HG02885 (cell line): Measurements from ENCODE around the gene SPTB.
A peak's percentile ranks its signal among the peaks of the same experiment; 100 is the strongest.
"Not testable (repeated sequence)": the region's sequence is repeated elsewhere in the genome, so short reads cannot be mapped to it uniquely, and the experiment has no call there.

Experiments used
- ATAC-seq: cut with Tn5 transposase; IDR thresholded peaks from one replicate; pipeline ENCODE4 v1.9.1; 2021; ENCODE audit warnings: mild to moderate bottlenecking; ENCODE audit not compliant: unreplicated experiment, poor library complexity

The SPTB gene

DNA sequence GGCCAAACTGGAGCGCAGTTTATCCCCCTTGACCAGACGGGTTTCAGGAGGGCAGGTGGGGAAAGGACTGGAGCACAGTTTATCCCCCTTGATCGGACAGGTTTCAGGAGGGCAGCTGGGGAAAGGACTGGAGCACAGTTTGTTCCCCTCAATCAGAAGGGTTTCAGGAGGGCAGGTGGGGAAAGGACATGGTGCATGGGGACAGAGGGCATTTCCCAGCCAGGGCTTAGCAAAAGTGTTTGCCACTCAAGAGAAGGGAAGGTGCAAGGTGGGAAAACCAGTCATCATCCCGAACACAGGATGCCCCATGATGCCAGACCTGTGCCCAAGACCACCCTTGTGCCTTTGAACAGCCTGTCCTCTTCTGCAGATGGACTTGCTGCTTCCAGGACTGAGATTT is 54.7 kb downstream of the SPTB start:
- no peak for ATAC-seq

DNA sequence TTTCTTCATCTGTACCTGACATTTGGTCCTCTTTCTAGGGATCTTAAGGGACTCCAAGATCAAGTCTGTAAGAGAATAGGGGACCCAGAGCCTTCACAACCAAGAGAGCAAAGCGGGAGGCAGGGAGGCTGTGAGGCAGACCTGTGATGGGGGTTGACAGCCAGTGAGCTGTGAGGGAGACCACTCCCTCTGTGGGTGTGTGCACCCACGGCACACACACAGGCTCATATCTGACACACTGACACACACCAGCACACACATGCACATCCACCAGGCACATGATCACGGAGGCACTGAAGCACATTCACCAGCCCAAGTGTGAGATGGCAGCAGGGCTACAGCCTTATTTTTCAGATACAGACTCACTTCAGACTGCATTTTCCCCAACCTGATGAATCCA is 55.2 kb downstream of the SPTB start:
- ATAC-seq = no peak

DNA sequence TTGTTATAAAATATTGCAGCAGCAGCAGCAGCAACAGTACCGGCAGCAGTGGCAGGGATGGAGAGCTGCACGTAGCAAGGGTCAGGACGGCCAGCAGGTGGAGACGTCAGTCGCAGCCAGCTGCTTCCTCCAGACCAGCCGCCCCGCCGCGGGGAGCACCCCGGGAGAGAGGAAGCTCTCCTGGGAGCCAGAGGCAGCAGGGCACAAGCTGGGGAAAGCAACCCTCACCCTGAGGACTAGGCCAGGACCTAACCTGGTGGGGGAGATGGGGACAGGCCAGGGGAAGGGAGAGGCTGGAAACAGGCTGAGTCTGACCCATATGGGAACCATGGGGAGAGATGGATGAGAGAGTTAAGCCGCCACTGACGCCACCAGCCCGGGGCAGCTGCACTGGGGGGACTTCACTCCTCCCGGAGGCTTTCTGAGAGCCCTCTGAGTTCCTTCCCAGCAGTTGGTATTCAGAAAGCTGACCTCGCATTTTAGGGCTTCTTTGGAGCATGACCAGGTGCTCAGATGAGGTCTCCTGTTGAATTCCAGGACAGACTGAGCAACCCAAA is 56.3 kb downstream of the SPTB start:
- ATAC-seq = peak; percentile 77

DNA sequence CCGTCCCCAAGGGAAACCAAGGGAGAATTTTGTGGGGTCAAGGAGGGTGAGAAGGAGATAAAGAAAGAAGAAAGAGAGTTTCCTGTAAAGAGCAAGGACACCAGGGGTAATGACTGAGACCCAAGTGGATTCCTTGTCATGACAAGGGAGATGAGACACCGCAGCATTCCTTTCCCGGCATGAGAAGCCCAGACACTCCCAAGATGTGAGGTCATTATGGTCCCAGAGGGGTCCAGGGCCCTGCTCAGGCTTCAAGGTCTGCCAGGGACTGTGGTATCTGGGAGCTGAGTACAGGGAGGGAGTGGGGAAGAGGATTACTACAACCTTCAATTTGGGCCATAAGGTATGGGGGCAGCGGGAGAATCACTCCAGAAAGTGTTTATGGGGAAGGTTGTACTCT is 58.1 kb downstream of the SPTB start:
- ATAC-seq = no peak

DNA sequence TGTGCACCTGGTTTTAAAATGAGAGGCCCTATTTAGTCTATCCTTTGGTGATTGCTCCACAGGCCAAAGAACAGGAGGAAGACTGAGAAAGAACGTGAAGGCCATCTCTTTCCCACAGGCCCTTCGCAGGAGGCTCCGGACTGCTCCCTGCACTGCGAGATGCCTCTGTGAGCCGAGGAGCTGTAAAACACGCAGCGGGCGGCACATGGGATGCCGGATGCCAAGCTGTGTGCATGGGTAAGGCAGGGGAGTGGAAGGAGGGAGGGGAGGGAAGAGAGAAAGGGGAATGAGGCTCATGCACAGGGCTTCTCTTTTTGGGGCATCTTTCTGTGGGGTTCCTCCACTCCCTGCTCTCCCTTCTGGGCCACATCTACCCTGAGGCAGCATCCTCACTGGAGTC is 61.6 kb downstream of the SPTB start:
- ATAC-seq = no peak

DNA sequence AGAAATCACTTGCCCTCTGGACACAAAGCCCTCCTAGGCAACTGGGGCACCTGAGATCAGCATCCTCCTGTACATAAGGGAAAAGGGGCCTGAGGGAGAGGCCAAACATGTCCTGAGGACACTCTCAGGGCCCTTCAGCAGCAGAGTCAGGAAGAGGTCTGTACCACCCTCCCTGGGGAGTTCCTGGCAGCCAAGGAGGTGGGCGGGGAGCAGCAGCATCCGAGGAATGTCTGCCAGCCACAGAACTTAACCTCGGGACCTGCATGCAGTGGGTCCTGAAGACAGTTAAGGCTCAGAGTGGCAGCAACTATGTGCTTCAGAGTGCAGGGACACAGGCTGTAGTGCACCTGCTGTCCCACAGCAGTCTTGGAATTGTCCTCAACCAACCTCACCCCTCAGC is 62.1 kb downstream of the SPTB start:
- ATAC-seq = no peak

DNA sequence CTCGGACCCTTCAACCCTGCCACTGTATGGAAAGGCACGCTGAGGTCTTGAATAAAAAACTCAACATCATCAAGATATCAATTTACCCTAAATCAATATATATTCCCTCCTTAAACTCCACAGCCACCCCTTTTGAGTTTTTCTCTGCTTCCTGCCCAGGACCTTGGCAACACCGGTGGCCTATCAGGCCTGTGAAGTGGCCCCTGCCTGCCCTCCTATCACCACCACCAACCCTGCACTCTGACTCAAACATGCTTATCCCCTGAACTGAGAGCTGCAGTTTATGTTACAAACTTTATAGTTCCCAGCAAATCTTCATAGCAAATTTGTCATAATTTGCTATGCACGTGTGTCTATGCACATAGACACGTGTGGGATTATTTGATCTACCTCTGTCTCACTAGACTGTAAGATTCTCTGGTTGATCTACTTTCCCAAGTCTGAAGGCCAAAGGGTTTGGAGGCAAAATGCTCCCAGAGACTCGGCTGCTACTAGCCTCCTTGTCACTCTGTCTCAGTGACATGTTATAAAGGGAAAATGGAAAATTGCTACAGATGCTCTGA is 63.4 kb downstream of the SPTB start:
- no peak for ATAC-seq

DNA sequence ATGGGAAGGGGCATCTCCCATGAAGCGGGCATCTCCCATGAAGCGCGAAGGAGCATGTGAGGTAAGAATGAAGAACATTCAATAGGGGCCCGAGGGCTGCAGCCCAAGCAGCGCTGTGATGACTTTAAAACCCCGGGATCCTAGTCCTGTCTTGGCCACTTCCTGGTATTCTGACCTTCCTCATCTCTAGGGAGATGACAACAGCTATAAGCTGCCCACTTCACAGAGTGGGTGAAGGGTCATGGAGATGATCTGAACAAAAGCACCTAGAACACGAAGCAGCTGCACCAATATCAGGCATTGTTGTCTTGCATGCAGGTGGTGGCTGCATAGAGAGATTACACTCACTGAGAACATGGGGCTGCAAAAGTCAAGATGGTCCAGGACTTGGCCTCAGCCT is 64.5 kb downstream of the SPTB start:
- ATAC-seq = no peak

DNA sequence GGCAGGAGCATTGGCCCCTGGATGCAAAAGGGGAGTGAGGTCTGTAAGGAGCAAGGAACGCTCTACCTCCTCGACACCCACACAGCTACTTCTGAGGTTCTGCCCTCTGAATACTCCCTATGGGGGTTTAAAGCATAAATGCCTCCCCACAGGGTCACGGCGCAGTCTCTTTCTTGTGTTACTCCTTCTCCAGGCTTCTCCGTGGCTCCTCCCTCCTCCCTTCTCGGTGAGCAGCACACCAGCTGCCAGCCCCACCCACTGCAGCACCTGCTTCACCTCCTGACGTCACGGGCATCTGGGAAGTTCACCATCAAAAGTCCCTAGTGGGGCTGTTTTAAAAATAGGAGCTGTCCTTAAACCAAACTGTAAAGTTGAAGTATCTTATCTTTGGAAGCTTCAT is 67.3 kb downstream of the SPTB start:
- ATAC-seq = no peak

DNA sequence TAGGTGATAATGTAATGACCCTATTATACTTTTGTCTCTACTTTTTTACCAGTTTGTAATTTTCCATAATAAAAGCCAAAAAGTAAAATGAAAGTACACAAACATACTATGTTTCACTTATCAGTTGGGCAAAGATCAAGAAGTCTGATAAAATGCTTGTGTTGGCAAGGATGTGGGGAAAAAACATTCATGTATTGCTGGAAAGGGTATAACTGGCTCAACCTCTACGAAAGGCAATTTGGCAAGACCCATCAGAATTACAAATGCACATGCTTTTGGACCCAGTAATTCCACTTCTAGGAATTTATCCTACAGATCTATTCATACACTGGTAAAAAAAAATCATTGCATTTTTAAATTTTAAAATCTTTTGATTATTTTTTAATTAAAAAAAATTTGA is 68.0 kb downstream of the SPTB start:
- ATAC-seq = no peak

DNA sequence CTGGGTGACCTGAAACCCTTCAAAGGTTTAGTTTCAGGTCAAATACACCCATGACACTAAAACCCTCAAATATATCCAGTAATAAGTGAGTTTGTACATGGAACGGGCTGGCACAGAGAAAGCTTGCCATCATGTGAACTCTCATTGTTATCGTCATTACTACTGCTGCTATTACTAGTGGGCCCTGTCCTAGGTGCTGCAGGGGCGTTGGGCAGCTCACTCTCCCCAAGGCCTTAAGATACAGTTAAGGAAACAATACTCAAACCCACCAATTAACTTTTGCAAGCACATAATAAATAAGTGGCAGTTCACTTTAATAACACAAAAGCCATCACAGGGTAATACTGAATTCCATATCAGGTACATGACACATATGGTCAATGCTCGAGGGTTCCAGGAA is 71.3 kb downstream of the SPTB start:
- no peak for ATAC-seq

DNA sequence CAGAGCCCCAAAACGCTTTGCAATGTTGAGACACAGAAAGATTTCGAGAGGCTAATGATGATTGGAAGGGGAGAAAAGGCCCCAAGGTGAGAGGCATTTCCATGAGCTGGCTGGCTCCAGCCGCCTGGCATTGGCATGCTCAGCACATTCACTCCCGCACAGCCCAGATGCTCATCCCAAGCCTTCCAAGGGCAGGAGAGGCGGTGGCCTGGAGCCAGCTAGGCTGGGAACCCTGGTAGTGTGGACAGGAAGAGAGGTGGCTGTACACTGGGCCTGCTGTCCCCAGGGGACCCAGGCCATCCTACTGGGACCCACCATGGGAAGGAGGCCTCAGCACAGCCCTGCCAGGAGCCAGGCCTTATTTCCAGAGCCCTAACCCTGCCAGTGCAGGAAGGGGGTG is 72.2 kb downstream of the SPTB start:
- ATAC-seq = no peak

DNA sequence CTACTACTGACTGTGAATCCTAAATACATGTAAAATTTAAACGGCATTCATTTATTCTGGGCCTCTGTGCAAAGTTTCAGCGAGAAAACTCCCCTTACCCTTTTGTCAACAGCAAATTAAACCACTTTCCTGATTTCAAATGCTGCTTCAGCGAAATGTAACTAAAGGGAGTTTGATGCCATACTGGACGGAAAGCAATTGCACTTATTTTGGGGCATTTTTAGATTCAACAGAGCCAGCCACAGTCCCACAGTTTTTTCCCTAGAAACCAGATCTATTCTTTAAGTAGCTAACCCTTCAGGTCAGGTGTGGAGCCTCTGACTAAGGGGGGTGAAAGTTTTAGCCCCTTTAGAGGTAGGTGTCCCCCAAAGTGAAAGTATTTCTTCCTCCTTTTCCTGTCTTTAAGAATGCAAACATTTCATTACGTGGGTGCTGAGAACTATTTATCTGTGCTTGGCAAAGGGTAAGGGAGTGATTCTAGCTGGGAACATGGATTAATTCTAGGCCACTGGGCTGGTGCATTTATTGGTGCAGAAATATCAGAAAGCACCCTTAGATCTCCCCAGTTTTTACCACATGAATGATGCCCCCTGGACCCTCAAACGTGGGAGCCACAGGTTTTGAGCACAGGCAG is 72.7 kb downstream of the SPTB start:
- ATAC-seq = no peak

DNA sequence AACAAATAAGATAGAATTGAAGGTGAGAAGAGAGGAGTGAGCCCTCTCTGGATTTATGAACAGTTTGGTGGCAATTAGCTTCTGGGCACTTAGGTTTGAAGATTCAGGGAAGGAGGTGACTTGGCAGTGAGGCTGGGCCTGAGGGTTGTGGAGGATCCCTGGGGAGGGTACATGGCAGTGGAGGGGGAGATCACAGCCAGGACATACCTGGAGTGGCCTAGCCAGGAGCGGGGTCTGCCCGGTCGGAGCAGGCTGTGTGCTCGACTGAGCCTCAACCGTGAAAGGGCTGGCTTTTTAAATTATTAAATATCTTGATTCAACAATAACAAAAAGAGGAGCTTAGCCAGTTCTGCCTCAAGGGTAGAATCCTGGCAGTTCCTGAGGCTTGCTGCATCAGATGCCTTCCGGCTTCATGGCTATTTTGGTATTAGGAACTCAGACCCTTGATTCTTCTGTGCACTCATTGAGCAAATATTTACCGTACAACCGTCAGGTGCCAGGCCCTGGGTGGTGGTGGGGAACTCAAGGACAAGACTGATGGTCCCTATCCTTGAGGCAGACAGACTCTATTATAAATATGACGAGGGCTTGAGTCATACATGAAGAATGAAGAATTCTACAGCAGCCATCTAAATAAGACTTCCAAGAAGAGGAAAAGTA is 73.4 kb downstream of the SPTB start:
- ATAC-seq = no peak

DNA sequence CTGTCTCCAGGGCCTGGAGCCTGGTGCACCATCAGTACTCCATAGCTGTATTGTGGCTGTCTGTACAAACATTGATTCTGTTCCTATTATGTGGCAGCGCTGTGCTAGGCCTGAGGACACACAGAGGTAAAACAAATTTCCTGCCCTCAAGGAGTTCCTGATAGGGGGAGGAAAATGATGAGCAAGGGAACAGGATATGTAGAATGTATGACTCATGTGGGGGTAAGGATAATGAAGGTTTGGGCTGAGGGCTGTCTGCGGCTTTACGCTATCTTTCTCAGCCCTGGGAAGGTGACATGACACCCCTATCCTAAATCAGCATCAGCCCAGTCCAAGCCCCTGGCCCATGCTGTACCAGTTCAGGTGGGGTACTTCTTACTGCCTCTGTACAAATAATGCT is 74.1 kb downstream of the SPTB start:
- not testable (repeated sequence) for ATAC-seq

DNA sequence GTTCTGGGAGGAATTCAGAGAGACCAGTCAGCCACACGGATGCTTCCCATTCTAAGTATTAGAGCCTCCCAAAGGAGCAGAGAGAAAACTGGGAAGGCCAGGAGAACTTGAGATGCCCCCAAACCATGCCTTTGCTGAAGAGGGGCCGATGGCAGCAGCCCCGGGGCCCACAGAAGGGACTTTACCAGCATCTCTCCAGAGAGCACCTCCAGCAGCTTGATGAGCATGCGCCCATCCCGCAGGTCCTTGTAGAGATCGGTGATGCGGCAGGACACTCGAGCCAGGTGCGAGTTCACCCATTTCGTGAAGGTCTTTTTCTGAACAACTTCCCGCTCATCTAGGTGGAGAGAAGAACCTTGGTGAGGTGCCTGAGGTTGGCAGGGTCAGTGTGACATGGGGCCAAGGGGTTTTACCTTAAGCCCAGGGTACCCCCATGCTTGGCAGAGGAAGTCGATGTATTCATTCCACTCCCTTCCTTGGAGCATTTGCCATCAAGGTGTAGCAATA is 74.9 kb downstream of the SPTB start:
- ATAC-seq = no peak

DNA sequence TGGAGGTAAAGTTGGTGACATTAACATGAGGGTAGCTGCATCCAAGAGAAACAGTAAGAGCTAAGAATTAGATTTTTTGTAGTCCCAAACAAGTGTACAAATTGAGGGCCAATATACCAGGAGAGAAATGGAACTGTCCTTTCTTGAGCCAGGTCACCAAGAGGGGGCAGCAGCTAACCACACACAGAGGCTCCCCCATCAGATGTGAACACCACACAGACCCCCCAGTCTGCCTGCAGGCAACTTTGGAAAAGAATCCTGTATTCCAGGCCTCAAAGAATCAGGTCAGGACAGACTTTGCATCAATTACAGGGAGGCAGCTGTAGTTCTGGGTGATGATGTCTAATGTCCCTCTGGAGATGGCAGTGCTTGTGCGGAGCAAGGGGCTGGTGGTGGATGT is 77.9 kb downstream of the SPTB start:
- no peak for ATAC-seq

DNA sequence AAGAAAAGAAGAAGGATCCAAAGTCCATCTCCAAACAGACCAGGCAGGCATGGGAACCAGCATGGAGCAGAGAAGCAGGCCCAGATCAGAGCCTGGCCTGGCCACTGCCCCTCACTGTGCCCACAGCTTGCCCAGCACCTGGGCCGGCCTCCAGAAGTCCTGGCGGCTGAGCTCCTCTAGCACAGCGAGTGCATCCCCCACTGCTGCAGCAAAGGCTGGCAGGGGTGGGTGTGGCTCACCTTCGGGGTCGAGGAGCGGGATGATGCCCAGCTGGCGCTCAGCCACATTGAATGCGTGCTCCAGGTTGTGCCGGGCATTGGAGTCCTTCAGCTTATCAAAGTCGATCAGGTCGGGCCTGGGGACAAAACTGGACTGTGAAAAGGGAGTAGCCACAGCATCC is 78.7 kb downstream of the SPTB start:
- no peak for ATAC-seq

DNA sequence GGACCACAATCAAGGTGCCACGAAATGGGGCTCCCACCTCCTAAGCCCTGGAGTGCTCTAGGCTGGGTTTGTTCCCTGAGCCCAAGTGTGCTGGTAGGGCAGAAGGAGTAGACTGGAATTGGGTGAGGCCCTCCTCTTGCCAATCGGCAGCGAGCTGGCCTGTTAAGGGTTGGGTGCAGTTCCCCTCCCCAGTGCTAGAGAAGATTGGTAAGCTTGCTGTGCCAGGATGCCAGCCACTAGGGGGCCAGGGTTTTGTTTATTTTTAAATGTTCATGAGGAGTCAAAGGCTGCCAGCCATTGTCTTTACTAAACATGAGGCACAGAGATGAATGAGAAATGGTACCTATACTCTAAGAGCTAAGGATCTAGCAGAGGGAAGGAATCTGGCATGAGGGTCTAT is 79.7 kb downstream of the SPTB start:
- ATAC-seq = no peak

DNA sequence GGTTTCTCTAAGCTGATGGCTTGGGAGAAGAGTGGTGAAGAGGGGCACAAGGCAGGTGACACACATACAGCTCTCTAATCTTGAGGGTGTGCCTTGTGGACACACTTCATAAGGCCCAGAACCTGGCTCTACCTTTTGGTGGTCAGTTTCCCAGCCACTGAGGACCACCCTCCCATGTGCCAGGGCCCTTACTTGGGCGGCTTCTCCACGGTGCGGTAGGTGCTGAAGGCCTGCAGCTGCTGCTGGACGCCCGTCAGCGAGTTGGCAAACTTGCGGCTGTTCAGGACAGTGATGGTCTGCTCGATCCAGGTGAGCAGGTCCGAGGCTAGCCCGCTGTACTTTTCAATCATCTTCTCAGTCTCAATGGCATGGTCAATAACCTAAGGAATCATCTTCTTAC is 80.2 kb downstream of the SPTB start:
- ATAC-seq = no peak

DNA sequence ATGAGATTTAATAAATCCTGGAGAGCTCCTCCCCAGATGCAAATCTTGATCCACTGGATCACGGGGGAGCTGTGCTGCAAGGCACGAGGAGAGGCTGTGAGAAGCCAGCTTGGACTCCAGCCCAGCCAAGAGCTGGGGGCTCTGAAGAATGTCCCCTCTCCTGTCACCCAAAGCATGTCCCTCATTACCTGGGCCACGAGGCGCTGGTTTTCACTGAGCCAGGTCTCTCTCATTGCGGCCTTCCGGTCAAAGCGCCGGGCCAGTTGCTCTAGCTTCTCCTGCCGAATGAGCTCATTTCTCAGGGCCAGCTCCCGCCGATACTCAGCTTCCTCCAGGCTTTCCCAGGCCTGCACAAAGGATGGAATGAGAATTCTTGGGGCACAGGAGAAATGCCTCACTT is 83.3 kb downstream of the SPTB start:
- ATAC-seq = no peak

DNA sequence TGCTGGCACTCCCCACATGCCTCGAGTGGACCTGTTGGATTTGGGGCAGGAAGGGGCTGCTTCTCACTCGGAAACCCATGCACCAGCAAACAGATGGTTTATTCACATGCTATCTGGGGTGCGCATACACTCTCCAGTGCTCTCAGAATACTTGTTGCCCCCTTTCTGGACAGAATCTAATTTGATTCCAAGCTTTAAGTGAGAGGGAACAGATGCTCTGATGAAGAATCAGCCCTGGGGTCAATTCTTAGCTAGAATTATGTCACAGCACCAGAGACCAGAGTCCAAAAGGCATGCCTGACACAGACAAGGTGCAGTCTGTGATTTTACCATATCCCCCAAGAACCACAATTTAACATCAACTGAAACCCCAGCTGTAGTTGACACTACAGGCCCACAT is 83.8 kb downstream of the SPTB start:
- no peak for ATAC-seq
